OCI-LY7 (cell line): ENCODE results near the gene LRRC53.

ENCODE experiments used
- EZH2phosphoT487 ChIP-seq: fragments of 200-600 bp; sonication (generic); IDR thresholded peaks from 2 replicates; pipeline ENCODE4 v1.6.1; 2018; ENCODE audit warnings: low read depth, borderline replicate concordance, mild to moderate bottlenecking, mixed run types, antibody characterized with exemption, low read length, moderate library complexity, mixed read lengths
- TF ChIP-seq, protein P1 (sequence below): fragments of 200-600 bp; sonication (generic); conservative IDR thresholded peaks from 2 replicates; pipeline ENCODE4 v1.5.1; 2014; ENCODE audit warnings: mild to moderate bottlenecking, antibody characterized with exemption, low read length, moderate library complexity, mixed read lengths

DNA sequence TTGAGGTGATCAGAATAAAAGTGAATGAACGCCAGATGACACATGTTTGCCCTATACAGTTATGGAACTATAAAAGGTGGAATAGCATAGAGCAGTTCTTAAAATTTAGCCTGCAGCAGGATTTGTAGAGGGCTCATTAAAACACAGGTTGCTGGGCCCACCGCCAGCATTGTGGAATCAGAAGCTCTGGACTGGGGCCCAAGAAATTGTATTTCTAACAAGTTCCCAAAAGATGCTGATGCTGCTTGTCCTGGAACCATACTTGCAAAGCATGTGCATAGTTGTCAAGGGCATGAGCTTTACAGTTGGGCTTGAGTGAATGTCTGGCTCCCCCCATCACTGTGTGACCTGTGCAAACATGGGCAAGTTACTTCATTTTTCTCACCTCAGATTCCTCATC, 37.5 kb upstream of the LRRC53 start:
- TF ChIP-seq, protein P1, sequence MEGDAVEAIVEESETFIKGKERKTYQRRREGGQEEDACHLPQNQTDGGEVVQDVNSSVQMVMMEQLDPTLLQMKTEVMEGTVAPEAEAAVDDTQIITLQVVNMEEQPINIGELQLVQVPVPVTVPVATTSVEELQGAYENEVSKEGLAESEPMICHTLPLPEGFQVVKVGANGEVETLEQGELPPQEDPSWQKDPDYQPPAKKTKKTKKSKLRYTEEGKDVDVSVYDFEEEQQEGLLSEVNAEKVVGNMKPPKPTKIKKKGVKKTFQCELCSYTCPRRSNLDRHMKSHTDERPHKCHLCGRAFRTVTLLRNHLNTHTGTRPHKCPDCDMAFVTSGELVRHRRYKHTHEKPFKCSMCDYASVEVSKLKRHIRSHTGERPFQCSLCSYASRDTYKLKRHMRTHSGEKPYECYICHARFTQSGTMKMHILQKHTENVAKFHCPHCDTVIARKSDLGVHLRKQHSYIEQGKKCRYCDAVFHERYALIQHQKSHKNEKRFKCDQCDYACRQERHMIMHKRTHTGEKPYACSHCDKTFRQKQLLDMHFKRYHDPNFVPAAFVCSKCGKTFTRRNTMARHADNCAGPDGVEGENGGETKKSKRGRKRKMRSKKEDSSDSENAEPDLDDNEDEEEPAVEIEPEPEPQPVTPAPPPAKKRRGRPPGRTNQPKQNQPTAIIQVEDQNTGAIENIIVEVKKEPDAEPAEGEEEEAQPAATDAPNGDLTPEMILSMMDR: no peak
- TF ChIP-seq EZH2phosphoT487: no peak
